Caco-2 (cell line): ENCODE results near the gene TMEM200B. TPM values are rescaled to one million over a fixed set of nuclear protein-coding genes. Genes with fewer than 3 reads are reported as not detected.

ENCODE experiments used
- BruUV-seq: library from RNA; stranded (reverse); fragments of 400-500 nt; replicated peaks from 2 replicates; lab custom pipeline; 2021; lab: Mats Ljungman, UMichigan
- CTCF ChIA-PET: fragments of 300-600 bp; sonication (Branson Sonifier 250); formaldehyde crosslinking; loops from one replicate; lab custom pipeline; 2022; ENCODE audit warnings: antibody characterized with exemption; lab: Charles Lee
- POLR2A ChIA-PET: fragments of 300-600 bp; sonication (Branson Sonifier 250); formaldehyde crosslinking; loops from one replicate; lab custom pipeline; 2022; ENCODE audit warnings: antibody characterized with exemption; lab: Charles Lee
- DNase-seq, 2 experiments: peaks; one replicate each; pipeline versions ENCODE4 v3.0.0 to v3.0.0-alpha.2; 2020 to 2022
- H3K27me3 ChIP-seq: replicated peaks from 2 replicates; pipeline ENCODE4 v1.6.0; 2011; ENCODE audit warnings: low read length; ENCODE audit not compliant: control insufficient read depth, insufficient read depth
- H3K36me3 ChIP-seq: 2 replicates; pipeline ENCODE4 v1.5.1; 2011; ENCODE audit warnings: low read length; ENCODE audit not compliant: control insufficient read depth, insufficient read depth
- H3K4me1 ChIP-seq: fragments of 250-450 bp; sonication (Bioruptor Pico); 2 replicates; pipeline ENCODE4 v1.5.1; 2020; ENCODE audit warnings: mild to moderate bottlenecking
- H3K4me3 ChIP-seq: 2 replicates; pipeline ENCODE4 v1.5.1; 2011; ENCODE audit warnings: low read depth, mild to moderate bottlenecking, control low read depth, low read length
- H3K9me3 ChIP-seq: fragments of 250-450 bp; sonication (Bioruptor Pico); 2 replicates; pipeline ENCODE4 v1.5.1; 2020; ENCODE audit warnings: mild to moderate bottlenecking, moderate library complexity
- H3K27ac Mint-ChIP-seq: one replicate; pipeline ENCODE4 v1.8.0; 2022; ENCODE audit warnings: mixed read lengths; ENCODE audit not compliant: unreplicated experiment
- H3K27me3 Mint-ChIP-seq: one replicate; pipeline ENCODE4 v1.8.0; 2022; ENCODE audit warnings: mixed read lengths; ENCODE audit not compliant: insufficient read depth, unreplicated experiment
- H3K36me3 Mint-ChIP-seq: one replicate; pipeline ENCODE4 v1.8.0; 2022; ENCODE audit warnings: mild to moderate bottlenecking, mixed read lengths; ENCODE audit not compliant: insufficient read depth, unreplicated experiment
- H3K4me1 Mint-ChIP-seq: one replicate; pipeline ENCODE4 v1.8.0; 2022; ENCODE audit warnings: low read depth, mixed read lengths; ENCODE audit not compliant: unreplicated experiment
- H3K4me3 Mint-ChIP-seq: one replicate; pipeline ENCODE4 v1.8.0; 2022; ENCODE audit warnings: mild to moderate bottlenecking, moderate library complexity, mixed read lengths; ENCODE audit not compliant: unreplicated experiment
- H3K9me3 Mint-ChIP-seq: one replicate; pipeline ENCODE4 v1.8.0; 2022; ENCODE audit warnings: mixed read lengths; ENCODE audit not compliant: unreplicated experiment
- intact Hi-C: fragments of 100-400 bp; cut with micrococcal nuclease; formaldehyde crosslinking; loops from one replicate; pipeline ENCODE4 v1.10.0; 2022; ENCODE audit not compliant: unreplicated experiment
- total RNA-seq: library from RNA; stranded (reverse); gene quantifications from 2 replicates; pipeline ENCODE4 v1.2.3, GENCODE V29; 2022
- TF ChIP-seq, protein P1 (sequence below), 2 experiments: fragments of 200-600 bp in 1 of 2; IDR thresholded peaks; 1 replicate in 1 of 2; 2 replicates in 1 of 2; pipeline versions ENCODE4 v1.5.1 to v1.8.0; 2011 to 2022; ENCODE audit warnings: antibody characterized with exemption in 1 of 2, control low read depth in 1 of 2, inconsistent platforms in 1 of 2, low read depth in 1 of 2, low read length in 1 of 2, mild to moderate bottlenecking in 1 of 2, moderate library complexity in 1 of 2; ENCODE audit not compliant: insufficient read depth in 1 of 2, severe bottlenecking in 1 of 2, unreplicated experiment in 1 of 2

Gene TMEM200B
- total RNA-seq, 1 experiment from 2014 or later, result 3.3 TPM

DNA sequence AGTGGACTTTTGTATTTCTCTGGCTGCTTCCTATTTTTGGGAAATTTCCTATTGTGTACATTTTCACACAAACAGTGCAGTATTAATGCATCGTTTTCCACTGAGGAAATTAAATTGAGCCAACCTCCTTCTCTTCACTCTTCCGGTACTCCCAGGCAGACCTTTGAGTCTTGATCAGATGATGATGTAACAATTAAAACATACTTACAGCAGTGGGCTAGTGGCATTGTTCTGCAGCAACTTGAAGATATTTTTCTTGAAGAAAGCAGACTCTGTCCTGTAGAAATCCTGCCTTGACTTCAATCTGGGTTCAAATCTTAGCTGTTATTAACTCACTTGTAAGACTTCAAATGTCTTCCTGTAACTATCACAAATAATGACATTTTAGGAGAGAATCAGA lies 19.0 kb upstream of the TMEM200B start:
- peaks cover 9% of the 10 kb centered on the region for H3K4me1 Mint-ChIP-seq
- Histone ChIP-seq H3K36me3 (no peaks in the 10 kb centered on the region; the same call in 1 of the 2 replicates), H3K27me3 (no peaks in the 10 kb centered on the region), H3K9me3 (no peaks in the 10 kb centered on the region), H3K4me1 (peaks cover 15% of the 10 kb centered on the region), H3K4me3 (no peak overlapping the region)
- no peaks in the 10 kb centered on the region for H3K9me3 Mint-ChIP-seq
- ChIA-PET CTCF (no interaction called here), POLR2A (interaction anchor here (0.6 kb wide), 1 partner anchor 32 kb away, joined by 3 read pairs; no protein-coding TSS in a partner anchor)
- no TSS peak for BruUV-seq
- intact Hi-C loops, result no loop called here
- TF ChIP-seq, protein P1, sequence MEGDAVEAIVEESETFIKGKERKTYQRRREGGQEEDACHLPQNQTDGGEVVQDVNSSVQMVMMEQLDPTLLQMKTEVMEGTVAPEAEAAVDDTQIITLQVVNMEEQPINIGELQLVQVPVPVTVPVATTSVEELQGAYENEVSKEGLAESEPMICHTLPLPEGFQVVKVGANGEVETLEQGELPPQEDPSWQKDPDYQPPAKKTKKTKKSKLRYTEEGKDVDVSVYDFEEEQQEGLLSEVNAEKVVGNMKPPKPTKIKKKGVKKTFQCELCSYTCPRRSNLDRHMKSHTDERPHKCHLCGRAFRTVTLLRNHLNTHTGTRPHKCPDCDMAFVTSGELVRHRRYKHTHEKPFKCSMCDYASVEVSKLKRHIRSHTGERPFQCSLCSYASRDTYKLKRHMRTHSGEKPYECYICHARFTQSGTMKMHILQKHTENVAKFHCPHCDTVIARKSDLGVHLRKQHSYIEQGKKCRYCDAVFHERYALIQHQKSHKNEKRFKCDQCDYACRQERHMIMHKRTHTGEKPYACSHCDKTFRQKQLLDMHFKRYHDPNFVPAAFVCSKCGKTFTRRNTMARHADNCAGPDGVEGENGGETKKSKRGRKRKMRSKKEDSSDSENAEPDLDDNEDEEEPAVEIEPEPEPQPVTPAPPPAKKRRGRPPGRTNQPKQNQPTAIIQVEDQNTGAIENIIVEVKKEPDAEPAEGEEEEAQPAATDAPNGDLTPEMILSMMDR (IDR thresholded peaks at IDR 0.05; ENCODE audit: insufficient read depth in 1 of 2, low read depth in 1 of 2, low read length in 1 of 2, severe bottlenecking in 1 of 2, unreplicated experiment in 1 of 2), result no peak
- H3K36me3 Mint-ChIP-seq, result peaks cover 50% of the 10 kb centered on the region
- no peak overlapping the region for H3K4me3 Mint-ChIP-seq
- no peak for DNase-seq
- no peaks in the 10 kb centered on the region for H3K27me3 Mint-ChIP-seq
- no peak overlapping the region for H3K27ac Mint-ChIP-seq

DNA sequence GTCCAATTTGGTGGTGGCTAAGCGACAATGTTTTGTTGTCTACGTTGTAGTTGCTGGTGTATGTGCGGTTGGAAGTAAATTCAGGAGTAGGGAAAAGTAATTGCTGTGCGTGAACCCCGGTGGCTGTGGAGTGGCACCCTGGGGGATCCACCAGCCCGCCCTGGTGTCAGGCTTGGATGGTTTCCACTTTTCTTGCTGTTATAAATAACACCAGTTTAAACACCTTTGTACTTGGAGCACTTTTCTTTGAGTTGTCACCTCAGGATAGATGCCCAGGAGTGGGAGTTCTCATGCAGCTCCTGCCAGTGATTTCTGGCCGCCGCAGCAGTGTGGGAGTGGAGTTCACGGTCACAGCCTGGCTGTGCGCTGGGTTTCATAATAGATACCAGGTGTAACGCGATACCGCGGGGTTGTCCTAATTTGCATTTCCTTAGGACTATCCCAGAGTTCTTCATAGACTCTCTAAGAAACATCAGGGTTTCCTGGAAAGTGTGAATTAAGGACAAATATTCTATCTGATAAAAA lies 12.8 kb upstream of the TMEM200B start:
- Mint-ChIP-seq H3K27ac (no peak overlapping the region), H3K4me3 (no peak overlapping the region), H3K4me1 (no peaks in the 10 kb centered on the region), H3K9me3 (no peaks in the 10 kb centered on the region), H3K36me3 (no peaks in the 10 kb centered on the region), H3K27me3 (no peaks in the 10 kb centered on the region)
- intact Hi-C loops, result no loop called here
- no peak for DNase-seq
- POLR2A ChIA-PET, result no interaction called here
- no TSS peak for BruUV-seq
- CTCF ChIA-PET, result no interaction called here
- no peaks in the 10 kb centered on the region for H3K27me3 ChIP-seq
- no peaks in the 10 kb centered on the region for H3K36me3 ChIP-seq
- no peaks in the 10 kb centered on the region for H3K9me3 ChIP-seq
- TF ChIP-seq, protein P1 (IDR thresholded peaks at IDR 0.05; ENCODE audit: insufficient read depth in 1 of 2, low read depth in 1 of 2, low read length in 1 of 2, severe bottlenecking in 1 of 2, unreplicated experiment in 1 of 2), result no peak
- H3K4me1 ChIP-seq, result no peaks in the 10 kb centered on the region
- no peak overlapping the region for H3K4me3 ChIP-seq

DNA sequence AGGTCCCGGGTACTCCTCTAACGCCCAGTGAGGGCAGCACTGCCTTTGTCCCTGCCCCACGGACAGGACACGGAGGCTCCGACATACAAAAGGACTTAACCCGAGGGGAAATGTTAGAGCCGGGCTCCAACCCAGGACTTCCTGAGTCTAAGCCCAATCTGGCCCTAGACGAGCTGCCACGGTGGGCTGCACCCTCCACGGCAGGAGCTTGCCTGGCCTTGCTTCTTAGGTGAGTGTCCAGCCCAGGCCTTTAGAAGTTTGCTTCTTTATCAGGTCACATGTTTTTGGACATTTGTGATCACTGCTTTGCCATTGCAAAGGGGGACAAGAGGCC lies 11.0 kb upstream of the TMEM200B start:
- BruUV-seq, result no TSS peak
- TF ChIP-seq, protein P1 (IDR thresholded peaks at IDR 0.05; ENCODE audit: insufficient read depth in 1 of 2, low read depth in 1 of 2, low read length in 1 of 2, severe bottlenecking in 1 of 2, unreplicated experiment in 1 of 2), result no peak
- H3K4me1 Mint-ChIP-seq, result no peaks in the 10 kb centered on the region
- H3K4me3 Mint-ChIP-seq, result no peak overlapping the region
- no peaks in the 10 kb centered on the region for H3K9me3 Mint-ChIP-seq
- H3K27me3 Mint-ChIP-seq, result no peaks in the 10 kb centered on the region
- Histone ChIP-seq H3K36me3 (no peaks in the 10 kb centered on the region), H3K4me3 (no peak overlapping the region), H3K27me3 (no peaks in the 10 kb centered on the region), H3K9me3 (no peaks in the 10 kb centered on the region), H3K4me1 (no peaks in the 10 kb centered on the region)
- intact Hi-C loops, result no loop called here
- no peak overlapping the region for H3K27ac Mint-ChIP-seq
- ChIA-PET POLR2A (no interaction called here), CTCF (interaction anchor here (0.6 kb wide), 1 partner anchor 10 kb away, joined by 6 read pairs; no protein-coding TSS in a partner anchor)
- no peaks in the 10 kb centered on the region for H3K36me3 Mint-ChIP-seq
- no peak for DNase-seq
